GM18508 (cell line): ENCODE measurements around the gene OR5T2.
"Not testable (repeated sequence)": the region's sequence is repeated elsewhere in the genome, so short reads cannot be mapped to it uniquely, and the experiment has no call there.

ENCODE experiments used
- ATAC-seq: cut with Tn5 transposase; IDR thresholded peaks from one replicate; pipeline ENCODE4 v1.9.1; 2021; ENCODE audit warnings: moderate number of reproducible peaks; ENCODE audit not compliant: insufficient read depth, unreplicated experiment

OR5T2 gene

DNA sequence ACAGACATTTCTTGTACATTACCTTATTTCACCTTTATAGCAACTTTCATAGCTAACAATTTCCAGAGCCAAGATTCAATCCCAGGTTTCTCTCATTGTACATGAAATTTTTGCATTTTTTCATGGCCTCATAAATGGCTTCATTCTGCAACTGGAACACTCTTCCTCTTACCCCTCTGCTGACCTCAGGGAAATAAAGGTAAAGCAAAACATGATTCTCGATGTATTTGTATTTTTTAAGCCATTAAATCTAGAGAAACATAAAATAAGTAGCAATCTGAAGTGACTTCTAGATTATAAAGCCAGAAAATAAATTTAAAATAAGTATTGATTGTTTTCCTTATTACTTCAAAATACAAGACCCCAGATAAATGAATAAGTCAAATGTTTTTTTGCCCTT is at the start of gene OR5T2:
Gene OR5T2, minus strand, starts transcription at position 101 of the 400 bp plus-strand sequence. CDS start 1,193 bp downstream, outside the sequence.
- ATAC-seq: no peak

DNA sequence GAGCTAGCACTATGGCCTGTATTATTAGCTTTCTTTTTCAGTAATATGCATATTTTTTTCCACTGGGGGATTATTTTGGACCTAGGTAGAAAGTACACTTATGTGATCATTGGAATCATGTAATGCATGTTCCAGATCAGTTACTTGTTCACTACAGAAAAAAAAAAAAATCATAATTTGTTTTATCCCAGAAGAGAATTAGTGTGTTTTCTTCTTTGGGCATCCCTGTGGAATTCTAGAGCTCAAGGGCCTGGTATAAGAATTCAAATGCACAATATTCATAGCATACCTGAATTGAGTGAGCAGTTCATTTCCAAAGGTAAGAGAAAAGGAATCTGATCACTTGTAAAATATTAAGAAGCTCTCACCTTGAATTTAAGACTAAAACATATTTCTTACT is 39.8 kb upstream of the OR5T2 start, which contains the start of gene OR5T1:
Gene OR5T1, plus strand, starts transcription at position 301 of the 400 bp plus-strand sequence. CDS start 1,485 bp downstream, outside the sequence.
- no peak for ATAC-seq

DNA sequence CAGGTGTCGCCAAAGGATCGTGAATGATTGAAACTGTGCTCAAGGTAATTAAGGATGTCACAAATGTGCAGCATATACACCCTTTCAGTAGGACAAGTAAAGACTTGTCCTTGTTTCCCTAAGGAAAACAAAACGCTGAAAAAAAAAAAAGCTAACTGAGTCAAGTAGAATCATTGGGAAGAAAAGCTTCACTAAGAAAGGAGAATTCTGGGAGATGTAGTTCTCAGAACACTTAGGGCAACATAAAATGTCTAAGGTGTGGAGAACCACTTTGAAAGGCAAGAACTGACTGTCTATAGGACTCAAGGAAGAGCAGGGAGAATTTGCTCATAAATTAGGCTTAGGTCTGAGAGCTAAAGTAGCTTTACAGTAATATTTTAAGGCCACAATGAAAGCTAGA is 37.0 kb upstream of the OR5T2 start:
- ATAC-seq: no peak

DNA sequence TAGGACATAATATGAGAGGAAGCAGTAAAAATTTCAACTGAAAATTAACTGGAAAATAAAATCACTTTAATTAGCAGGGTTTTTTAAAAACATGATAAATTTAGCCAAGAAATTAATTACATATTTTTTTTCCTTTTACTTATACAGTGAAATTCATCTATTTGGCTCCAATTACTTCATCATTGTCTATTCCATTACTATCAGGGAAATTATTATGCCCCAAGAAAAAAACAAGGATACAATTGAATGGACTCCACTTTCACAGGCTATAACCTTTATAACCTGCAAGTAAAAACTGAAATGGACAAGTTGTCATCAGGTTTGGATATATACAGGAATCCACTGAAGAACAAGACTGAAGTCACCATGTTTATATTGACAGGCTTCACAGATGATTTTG is 17.9 kb upstream of the OR5T2 start, which contains the start of gene OR5T3:
Gene OR5T3, plus strand, starts transcription at position 301 of the 400 bp plus-strand sequence. Its CDS starts 0 bp downstream, at position 301.
- ATAC-seq: no peak

DNA sequence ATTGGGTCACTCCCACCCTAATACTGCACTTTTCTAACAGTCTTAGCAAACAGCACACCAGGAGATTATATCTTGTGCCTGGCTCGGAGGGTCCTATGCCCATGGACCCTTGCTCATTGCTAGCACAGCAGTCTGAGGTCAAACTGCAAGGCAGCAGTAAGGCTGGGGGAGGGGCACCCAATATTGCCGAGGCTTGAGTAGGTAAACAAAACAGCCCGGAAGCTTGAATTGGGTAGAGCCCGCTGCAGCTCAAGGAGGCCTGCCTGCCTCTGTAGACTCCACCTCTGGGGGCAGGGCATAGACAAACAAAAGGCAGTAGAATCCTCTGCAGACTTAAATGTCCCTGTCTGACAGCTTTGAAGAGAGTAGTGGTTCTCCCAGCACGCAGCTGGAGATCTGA is 14.3 kb downstream of the OR5T2 start:
- not testable (repeated sequence) for ATAC-seq

DNA sequence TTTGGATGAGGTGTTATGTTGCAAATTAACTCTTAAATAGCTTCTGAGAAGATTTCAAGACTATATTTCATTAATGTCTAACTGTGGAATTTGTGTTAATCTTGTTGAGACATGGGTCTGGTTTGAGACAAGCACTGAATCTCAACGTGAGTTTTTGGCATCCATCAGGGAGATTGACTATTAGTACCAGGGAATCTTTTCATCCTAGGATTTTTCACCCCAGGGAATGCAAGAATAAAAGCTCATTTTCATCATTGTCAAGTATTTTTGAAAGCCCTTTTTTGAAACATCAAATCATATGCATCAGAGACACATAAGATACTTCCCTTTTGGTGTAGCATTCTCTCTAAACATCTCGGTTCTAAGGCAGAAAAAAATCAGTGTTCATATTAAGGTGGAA is 19.5 kb downstream of the OR5T2 start:
- ATAC-seq: no peak

DNA sequence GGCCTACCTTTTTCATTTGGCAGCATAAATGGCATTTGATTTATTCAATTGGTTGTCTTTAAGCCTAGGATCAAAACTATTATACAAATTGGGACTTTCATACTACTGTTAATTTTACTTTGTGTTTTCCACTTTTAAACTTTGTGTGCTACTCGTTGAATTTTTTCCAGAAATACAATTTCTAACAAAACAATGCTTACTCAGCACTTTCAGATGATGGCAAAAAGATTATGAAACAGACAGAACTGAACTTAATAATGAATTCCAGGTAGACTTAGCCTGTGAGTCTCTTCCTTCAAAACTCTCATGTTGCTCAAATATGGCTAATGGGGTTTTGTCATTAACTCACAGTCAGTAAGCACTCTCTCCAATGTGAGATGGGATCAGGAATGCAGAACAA is 26.3 kb downstream of the OR5T2 start:
- no peak for ATAC-seq

DNA sequence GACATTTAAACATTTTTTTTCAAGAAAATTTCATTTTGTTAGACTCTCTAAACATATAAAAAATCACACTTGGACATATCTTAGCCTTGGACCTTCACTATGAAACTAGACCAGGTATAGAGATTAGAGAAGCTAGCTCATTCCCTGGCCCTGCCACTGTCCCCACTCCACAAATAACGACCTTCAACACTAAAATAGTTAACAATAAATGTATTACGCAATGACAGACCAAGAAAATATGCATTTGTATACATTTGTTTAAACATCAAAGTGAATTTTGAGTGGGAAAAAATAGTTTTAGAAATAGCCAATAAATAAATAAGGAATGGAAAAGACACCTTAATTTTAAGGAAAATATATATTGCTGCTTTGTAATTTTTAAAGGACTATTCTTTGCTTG is 36.7 kb downstream of the OR5T2 start:
- no peak for ATAC-seq

DNA sequence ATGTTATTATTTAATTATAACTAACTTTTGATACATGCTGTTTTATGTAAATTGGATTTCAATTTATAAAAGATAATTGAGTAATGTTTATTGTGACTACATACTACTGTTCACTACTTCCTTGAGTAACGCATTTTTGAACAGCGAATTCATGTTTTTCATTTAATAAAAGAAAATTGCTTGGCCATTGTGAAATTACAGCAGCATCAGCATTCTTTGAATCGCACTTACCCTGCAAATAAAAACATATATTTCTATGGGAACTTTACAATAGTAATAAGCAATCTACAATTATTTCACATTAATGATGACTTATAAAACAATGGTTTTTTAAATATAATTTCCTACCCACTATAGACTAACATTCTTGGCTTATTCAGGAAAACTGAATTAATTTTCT is 37.4 kb downstream of the OR5T2 start:
- ATAC-seq: no peak

DNA sequence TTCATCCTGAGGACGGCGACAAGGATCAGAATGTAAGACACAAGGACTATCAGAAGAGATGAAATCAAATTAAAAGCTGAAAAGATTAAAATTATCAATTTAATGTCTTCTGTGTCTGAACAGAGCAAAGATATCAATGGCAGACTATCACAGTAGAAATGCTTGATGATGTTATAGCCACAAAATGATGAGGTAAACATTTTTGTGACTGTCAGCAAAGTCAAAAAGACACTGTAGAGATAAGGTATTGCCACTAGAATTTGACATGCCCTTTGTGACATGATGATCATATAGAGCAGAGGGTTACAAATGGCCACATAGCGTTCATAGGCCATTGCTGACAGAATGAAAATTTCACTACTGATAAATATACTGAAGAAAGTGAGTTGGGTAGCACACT is 45.5 kb downstream of the OR5T2 start:
- no peak for ATAC-seq

DNA sequence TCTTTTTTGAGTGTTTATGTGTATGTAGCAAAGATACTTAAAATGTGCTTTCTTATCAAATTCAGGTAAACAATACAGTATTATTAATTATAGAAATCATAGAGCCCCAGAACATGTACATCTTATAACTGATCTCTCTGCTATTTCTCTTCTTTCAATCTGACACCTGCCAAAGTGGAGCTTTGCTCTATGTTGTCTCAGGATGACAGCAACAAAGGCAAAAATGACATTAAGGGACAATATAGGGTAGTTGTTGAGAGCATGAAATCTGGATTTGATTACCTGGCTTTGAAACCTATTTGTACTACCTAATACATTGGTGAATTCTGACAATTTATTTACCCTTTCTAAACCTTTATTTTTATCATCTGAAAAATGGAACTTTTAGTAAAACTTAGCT is 50.6 kb downstream of the OR5T2 start:
- no peak for ATAC-seq
